DOHH2 (cell line): Measurements from ENCODE around the gene SLC2A13.

Experiments used
- CTCF ChIP-seq: fragments of 200-600 bp; sonication (generic); IDR thresholded peaks from one replicate; pipeline ENCODE4 v1.5.1; 2014; ENCODE audit warnings: antibody characterized with exemption, mild to moderate bottlenecking, low read depth, low read length; ENCODE audit not compliant: poor library complexity, severe bottlenecking
- EZH2phosphoT487 ChIP-seq: fragments of 200-600 bp; sonication (generic); IDR thresholded peaks from 2 replicates; pipeline ENCODE4 v1.6.1; 2017; ENCODE audit warnings: borderline replicate concordance, mild to moderate bottlenecking, antibody characterized with exemption, low read length, moderate library complexity, mixed read lengths

DNA sequence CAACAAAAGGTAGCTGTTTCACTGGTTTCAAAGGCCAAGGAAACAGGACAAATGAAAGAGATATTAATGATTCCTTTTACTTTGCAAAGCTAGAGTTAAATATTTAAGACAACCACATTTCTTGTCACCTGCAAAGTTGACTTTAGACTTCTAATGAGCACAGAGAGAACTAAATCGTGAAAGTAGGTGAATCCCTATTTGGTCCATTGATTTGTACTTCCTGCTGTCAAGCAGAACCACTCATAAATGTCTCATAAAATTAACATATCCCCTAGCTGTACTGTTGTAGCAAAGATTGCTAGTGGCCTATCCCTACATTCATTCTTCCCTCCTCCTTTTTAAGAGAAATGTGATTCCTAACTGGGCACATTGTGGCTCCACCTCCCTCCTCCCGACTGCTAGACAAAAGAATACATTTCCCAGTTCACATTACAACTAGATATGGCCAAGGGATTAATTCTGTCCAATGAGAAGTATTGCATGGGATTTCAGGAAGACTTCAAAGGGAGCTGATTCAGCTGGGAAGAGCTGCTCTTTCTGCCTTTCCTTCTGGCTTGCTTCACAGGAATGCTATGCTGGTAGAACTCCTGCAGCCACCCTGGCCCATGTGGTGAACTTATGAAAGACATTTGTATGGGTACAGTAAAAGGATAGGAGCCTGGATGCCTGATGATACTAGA lies 258.8 kb downstream of the SLC2A13 start:
- TF ChIP-seq CTCF, result no peak
- no peak for TF ChIP-seq EZH2phosphoT487
